ENCODE measurements around the gene FADS3. TPM values are rescaled to one million over a fixed set of nuclear protein-coding genes. Genes with fewer than 3 reads are reported as not detected.
A peak's percentile ranks its signal among the peaks of the same experiment; 100 is the strongest.

The FADS3 gene
- total RNA-seq, 3 donors from 2014 or later (not counting 1 experiment from before 2014, with no cell fraction given): 10.8 to 17.8 (median 11.5) TPM

GRCh38 chr11:61916737-61917333 is 25.5 kb upstream of the FADS3 start:
- intact Hi-C loops (cut with micrococcal nuclease): no loop called here
- H3K36me3 ChIP-seq (ENCODE audit: control insufficient read depth, insufficient read depth, low read length): no peaks in the 10 kb centered on the region
- WGBS (ENCODE audit: insufficient coverage): 7% methylated on average over 31 of the region's 32 CpGs
- H3K9me3 ChIP-seq (ENCODE audit: control insufficient read depth, insufficient read depth, low read length): no peaks in the 10 kb centered on the region
- H3K4me3 Mint-ChIP-seq: no peak overlapping the region
- no peaks in the 10 kb centered on the region for H3K36me3 Mint-ChIP-seq
- peaks cover 12% of the 10 kb centered on the region for H3K4me1 ChIP-seq (ENCODE audit: control insufficient read depth, insufficient read depth, low read length)
- H3K9me3 Mint-ChIP-seq: no peaks in the 10 kb centered on the region
- TF ChIP-seq CTCF (IDR thresholded peaks at IDR 0.05): no peak
- H3K27ac Mint-ChIP-seq: no peak overlapping the region
- no peak overlapping the region for H3K4me3 ChIP-seq (ENCODE audit: low read length)
- no peak overlapping the region for H3K27ac ChIP-seq (ENCODE audit: low read length)
- peaks cover 16% of the 10 kb centered on the region for H3K27me3 ChIP-seq (ENCODE audit: control insufficient read depth, insufficient read depth, low read length)
- H3K4me1 Mint-ChIP-seq: peaks cover 5 to 15% of the 10 kb centered on the region in 2 donors
- peak in 1 of 3 donors; percentile 15 for ATAC-seq
- peak in 1 of 2 donors; percentile 12 for DNase-seq
- peaks cover 38 to 59% of the 10 kb centered on the region in 2 donors for H3K27me3 Mint-ChIP-seq (ENCODE audit: low read depth in 2 of 2)

- intact Hi-C loops (cut with micrococcal nuclease): no loop called here
- Histone ChIP-seq H3K4me1 (ENCODE audit: control insufficient read depth, insufficient read depth, low read length) (peaks cover 11% of the 10 kb centered on the region), H3K36me3 (ENCODE audit: control insufficient read depth, insufficient read depth, low read length) (no peaks in the 10 kb centered on the region), H3K27ac (ENCODE audit: low read length) (no peak overlapping the region), H3K9me3 (ENCODE audit: control insufficient read depth, insufficient read depth, low read length) (no peaks in the 10 kb centered on the region), H3K27me3 (ENCODE audit: control insufficient read depth, insufficient read depth, low read length) (peaks cover 16% of the 10 kb centered on the region), H3K4me3 (ENCODE audit: low read length) (no peak overlapping the region)
- Mint-ChIP-seq H3K4me1 (peaks cover 5 to 15% of the 10 kb centered on the region in 2 donors), H3K36me3 (no peaks in the 10 kb centered on the region), H3K9me3 (no peaks in the 10 kb centered on the region), H3K4me3 (no peak overlapping the region), H3K27me3 (ENCODE audit: low read depth in 2 of 2) (peaks cover 22 to 44% of the 10 kb centered on the region in 2 donors), H3K27ac (no peak overlapping the region)
- ATAC-seq: no peak
- peak in 1 of 2 donors; percentile 10 for DNase-seq
- TF ChIP-seq CTCF (IDR thresholded peaks at IDR 0.05): no peak
- WGBS (ENCODE audit: insufficient coverage): 92% methylated on average over 7 of the region's 7 CpGs
Measured at GRCh38 chr11:61914471-61915171, 23.3 kb upstream of the FADS3 start.

- Mint-ChIP-seq H3K36me3 (no peaks in the 10 kb centered on the region), H3K9me3 (no peaks in the 10 kb centered on the region), H3K27me3 (ENCODE audit: low read depth in 2 of 2) (peaks cover 18 to 41% of the 10 kb centered on the region in 2 donors), H3K4me1 (peaks cover 5 to 15% of the 10 kb centered on the region in 2 donors), H3K4me3 (no peak overlapping the region), H3K27ac (no peak overlapping the region)
- peaks cover 16% of the 10 kb centered on the region for H3K27me3 ChIP-seq (ENCODE audit: control insufficient read depth, insufficient read depth, low read length)
- H3K36me3 ChIP-seq (ENCODE audit: control insufficient read depth, insufficient read depth, low read length): no peaks in the 10 kb centered on the region
- peaks cover 11% of the 10 kb centered on the region for H3K4me1 ChIP-seq (ENCODE audit: control insufficient read depth, insufficient read depth, low read length)
- H3K9me3 ChIP-seq (ENCODE audit: control insufficient read depth, insufficient read depth, low read length): no peaks in the 10 kb centered on the region
- no peak for ATAC-seq
- H3K4me3 ChIP-seq (ENCODE audit: low read length): no peak overlapping the region
- H3K27ac ChIP-seq (ENCODE audit: low read length): no peak overlapping the region
- no peak for TF ChIP-seq CTCF (IDR thresholded peaks at IDR 0.05)
- intact Hi-C loops (cut with micrococcal nuclease): no loop called here
- WGBS (ENCODE audit: insufficient coverage): 86% methylated on average over 7 of the region's 8 CpGs
- no peak for DNase-seq
Measured at GRCh38 chr11:61913699-61914395, 22.5 kb upstream of the FADS3 start.
